ENCODE data around the gene ARSK. TPM values are rescaled to one million over a fixed set of nuclear protein-coding genes. Genes with fewer than 3 reads are reported as not detected.

Gene ARSK
- total and polyA plus RNA-seq, 2 of the 13 experiments (the other 11 are each of a cell fraction or from before 2014, with no cell fraction given), result 7.9 TPM

GRCh38 chr5:95646569-95647431, 91.9 kb downstream of the ARSK start, which contains the start of gene RFESD (continued):
- TF ChIP-seq ZNF512B (CRISPR knock-in tag; IDR thresholded peaks at IDR 0.05; ENCODE audit: borderline replicate concordance) (no peak), TAF15 (IDR thresholded peaks at IDR 0.05; ENCODE audit: low read depth, low read length, poor library complexity, severe bottlenecking) (peak; percentile 58), PATZ1 (CRISPR knock-in tag; IDR thresholded peaks at IDR 0.05) (peak; percentile 80), YY1 (IDR thresholded peaks at IDR 0.05; ENCODE audit: insufficient read depth, insufficient replicate concordance, low read depth, low read length) (peak; percentile 78), ZNF749 (CRISPR knock-in tag; IDR thresholded peaks at IDR 0.05; ENCODE audit: borderline replicate concordance) (no peak; the same call in 1 of the 2 replicates), ETS1 (CRISPR knock-in tag; IDR thresholded peaks at IDR 0.05) (no peak), PHF5A (CRISPR knock-in tag; IDR thresholded peaks at IDR 0.05; ENCODE audit: low read depth, unreplicated experiment) (peak; percentile 72), ZNF780A (CRISPR knock-in tag; IDR thresholded peaks at IDR 0.05) (no peak), ZNF660 (CRISPR knock-in tag; IDR thresholded peaks at IDR 0.05; ENCODE audit: borderline replicate concordance, low read depth) (no peak), RERE (CRISPR knock-in tag; IDR thresholded peaks at IDR 0.05; ENCODE audit: low read depth) (peak; percentile 27; the same call in 1 of the 2 replicates), ZNF788 (CRISPR knock-in tag; IDR thresholded peaks at IDR 0.05; ENCODE audit: borderline replicate concordance) (peak; percentile 87)

All from HepG2 (cell line).